GM18873 (cell line): Measurements from ENCODE around the gene PITX1.

ENCODE experiments used
- ATAC-seq: cut with Tn5 transposase; IDR thresholded peaks from one replicate; pipeline ENCODE4 v1.9.1; 2021; ENCODE audit warnings: mild to moderate bottlenecking, moderate library complexity, moderate number of reproducible peaks; ENCODE audit not compliant: unreplicated experiment, low FRiP score

PITX1 gene

DNA sequence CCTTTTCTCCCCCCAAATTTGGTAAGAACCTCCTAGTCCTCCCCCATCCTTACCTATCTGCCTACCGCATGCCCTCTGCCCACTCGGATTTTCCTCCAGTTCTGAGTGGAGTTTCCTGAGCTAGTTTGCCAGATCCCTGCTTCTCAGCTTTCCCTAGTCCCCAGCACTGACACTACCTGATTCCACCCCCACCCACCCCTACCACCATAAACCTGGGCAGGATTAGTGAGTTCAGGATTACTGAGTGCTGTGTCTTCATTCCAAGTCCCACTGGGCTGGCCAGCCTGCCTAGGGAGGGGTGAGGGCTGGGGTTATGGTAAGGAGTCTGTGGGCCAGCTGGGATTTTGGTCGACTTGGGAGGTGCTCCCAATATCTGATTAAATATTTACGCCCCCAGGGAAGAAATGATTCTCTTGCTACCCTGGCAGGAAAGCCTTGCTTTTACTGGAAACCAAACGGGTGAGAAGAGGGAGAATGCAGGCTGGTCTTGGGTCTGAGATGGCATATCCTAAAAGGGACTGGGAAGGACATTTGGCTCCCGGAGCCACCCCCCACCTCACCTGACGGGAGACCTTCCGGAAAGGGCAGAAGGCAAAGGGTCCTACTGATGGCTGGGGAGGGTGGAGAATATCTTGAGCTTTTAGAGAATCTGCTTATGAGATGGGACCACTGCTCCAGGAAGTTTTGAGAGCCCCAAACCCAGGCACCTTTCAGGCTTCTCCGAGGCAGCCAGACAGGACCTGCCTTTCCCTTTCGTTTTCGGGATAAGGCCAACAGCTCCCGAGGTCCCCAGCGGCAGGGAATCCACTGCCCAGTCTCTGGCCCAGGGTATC, 3.7 kb downstream of the PITX1 start:
- ATAC-seq: no peak

DNA sequence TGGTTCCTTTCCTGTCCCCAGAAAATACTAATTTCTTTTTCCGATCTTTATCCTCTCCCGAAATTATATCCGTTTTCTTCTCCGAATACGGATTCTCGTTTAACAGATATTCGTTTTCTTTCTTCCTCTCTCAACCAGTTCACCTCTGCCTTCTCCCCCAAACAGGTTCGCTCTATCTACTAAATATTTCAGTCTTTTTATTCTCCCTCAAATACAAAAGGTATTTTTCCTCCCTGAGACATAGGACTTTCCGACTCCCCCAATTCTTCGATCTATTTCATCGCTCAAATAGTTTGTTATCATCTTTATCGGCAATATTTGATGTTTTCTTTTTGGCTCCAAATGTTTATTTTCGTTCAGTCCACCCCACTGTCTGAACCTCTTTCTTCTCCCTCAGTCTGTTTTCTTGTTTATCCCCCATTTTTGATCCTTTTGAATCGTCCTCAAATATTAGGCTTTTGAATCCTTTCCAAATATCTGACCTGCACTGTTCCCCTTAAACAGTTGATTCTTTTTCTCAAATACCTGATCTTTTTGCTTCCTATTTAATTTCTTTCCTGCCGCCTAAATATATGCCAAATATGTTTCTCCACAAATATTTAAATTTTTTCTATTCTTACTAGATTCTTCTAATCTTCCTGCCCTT, 4.4 kb downstream of the PITX1 start:
- ATAC-seq: no peak

DNA sequence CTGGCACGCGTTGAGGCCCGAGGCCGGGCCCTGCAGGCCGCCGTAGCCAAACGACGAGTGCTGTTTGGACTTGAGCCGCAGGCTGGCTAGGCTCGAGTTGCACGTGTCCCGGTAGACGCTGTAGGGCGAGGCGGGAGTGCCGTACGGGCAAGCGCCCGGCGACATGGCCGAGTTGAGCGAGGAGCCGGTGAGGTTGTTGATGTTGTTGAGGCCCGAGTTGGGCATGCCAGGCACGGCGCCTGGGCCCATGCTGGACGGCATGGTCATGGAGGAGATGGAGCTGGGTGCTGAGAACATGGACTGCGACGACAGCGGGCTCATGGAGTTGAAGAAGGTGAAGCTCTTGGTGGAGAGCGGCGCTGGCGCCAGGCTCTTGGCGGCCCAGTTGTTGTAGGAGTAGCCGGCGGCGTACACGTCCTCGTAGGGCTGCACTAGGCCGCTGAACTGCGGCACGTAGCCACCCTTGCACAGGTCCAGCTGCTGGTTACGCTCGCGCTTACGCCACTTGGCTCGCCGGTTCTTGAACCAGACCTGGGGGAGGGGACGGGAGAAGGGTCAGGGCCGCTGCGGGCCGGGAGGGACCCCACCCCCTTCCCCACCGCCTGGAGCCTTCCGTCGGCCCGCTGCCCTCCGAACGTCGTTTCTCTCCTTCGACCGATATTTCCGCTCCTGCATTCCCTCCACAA, 5.1 kb downstream of the PITX1 start:
- no peak for ATAC-seq

DNA sequence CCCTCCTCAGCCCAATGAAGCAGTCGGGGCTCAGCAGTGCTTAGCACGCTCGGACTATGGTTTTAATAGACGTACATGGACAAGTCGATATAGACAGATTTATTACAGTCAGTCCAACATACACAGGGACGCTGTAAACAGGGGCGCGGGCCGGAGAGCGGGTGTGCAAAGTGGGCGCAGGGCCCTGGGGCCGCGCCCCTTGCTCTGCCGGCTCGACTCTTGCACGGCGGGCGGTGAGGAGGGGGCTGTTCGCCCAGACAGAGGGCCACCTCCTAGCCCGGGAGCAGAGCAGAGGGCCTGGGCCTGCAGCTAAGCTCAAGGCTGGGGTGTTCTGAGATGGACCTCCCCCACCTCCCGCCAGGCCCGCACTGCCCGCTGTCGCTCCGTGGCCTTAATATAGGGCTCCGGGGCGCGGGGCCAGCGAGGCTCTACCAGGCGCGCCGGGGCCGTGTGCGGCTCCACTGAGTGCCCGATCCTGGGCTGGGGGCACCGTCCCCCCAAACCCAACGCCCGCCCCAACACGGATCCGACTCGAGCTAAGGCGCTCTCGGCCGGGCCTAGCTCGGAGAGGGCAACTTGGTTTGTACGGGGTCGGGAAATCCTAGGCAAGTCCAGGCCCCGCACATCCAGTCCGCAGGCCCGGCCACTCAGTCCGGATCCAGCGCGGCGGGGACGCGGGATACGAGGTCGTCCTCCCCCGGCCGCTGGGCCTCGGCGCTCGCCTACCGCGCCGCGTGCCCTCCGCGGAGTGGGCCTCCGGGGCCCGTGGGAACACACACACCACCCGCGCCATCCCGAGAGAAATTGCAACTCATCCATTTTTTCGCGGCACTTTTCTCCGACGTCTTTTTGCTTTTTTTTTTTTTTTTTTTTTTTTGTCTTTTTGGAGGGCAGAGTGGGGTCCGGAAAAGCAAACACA, 6.1 kb downstream of the PITX1 start:
- ATAC-seq: no peak

DNA sequence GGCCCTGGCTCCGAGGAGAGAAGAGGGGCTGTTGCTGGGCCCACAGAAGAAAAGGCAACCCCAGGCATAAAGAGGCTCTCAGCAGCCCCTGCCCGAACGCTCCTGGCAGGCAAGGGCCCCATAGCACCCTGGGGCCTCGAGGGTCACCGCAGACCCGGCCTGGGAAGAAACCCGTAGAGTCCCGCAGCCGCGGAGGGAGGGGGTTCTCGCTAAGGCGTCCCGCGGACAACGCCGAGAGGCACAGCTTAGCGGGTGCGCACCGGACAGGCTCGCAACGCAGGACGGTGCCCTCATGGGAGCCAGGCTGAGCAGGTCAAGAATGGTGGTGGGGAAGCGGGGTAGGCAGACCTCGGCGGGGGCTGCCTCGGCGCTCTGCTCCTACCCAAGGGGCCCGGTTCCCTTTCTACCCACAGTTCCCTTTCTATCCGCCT, 6.7 kb downstream of the PITX1 start:
- no peak for ATAC-seq

DNA sequence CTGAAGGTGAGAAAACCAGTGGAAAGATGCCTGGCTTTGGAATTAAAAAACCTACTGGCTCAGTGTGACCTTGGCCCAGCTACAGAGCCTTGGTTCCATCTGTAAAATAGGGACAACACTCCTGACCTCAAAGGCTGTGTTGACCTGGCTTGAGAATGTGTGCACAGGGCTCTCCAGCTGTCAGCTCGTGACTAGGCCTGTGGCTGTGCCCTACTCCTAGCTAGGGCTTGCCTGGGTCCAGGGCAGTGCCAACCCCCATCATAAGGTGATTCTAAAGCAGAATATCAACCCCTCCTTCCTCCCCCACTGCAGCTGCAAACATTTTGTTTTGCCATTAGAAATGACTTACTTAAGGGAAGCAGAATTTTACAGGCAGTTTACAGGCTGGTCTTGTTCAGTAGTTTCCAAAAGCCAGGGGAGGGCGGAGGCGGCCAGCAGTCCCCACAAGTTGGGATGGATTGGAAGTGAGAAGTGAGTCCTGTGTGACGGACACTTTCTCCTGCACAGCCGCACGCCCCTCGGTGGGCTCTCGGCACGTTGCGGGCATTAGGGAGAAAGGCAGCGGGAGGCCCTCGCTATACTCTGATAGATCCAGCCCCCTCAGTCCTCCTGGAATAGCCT, 7.3 kb downstream of the PITX1 start:
- no peak for ATAC-seq

DNA sequence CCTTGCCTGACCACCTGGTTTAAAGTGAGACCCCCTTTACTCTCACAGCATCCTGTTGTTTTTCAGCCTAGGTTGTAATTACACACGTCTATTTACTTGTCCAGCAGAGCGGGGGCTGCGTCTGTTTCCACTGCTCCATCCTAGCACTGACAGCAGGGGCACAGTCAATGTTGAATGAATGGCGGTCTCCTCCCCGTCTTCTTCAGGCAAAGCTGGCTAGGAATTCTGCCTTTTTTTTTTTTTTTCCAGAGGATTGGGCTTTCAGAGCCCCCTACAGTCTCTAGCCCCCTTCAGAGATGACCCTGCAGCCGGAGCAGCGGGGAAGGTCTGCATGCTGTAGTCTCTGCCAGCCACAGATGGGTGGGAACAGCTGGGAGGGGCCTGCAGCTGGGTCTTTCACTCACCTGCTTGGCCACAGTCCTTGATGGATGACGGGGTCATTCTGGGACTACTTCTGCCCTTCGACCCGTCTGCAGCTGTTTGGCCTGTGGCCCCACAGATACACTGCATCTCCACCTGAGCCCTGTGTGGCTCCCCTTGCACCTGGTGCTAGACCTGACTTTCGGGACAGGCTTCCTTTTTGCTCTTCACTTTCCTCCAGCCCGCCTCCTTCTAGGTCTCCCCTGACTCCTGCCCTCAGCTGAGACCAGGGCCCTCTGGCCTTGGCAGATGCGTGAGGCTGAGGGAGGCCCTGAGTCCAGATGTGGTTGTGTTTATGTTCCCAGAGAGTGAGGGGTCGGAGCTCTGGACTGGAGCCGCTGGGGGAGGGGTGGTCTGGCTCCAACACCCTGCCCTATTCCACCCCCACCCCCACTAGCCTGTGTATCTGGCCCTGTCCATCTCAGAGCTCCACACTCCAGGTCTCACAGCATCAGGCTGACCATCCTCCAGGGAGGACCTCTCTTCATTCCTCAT, 8.0 kb downstream of the PITX1 start:
- ATAC-seq: no peak

DNA sequence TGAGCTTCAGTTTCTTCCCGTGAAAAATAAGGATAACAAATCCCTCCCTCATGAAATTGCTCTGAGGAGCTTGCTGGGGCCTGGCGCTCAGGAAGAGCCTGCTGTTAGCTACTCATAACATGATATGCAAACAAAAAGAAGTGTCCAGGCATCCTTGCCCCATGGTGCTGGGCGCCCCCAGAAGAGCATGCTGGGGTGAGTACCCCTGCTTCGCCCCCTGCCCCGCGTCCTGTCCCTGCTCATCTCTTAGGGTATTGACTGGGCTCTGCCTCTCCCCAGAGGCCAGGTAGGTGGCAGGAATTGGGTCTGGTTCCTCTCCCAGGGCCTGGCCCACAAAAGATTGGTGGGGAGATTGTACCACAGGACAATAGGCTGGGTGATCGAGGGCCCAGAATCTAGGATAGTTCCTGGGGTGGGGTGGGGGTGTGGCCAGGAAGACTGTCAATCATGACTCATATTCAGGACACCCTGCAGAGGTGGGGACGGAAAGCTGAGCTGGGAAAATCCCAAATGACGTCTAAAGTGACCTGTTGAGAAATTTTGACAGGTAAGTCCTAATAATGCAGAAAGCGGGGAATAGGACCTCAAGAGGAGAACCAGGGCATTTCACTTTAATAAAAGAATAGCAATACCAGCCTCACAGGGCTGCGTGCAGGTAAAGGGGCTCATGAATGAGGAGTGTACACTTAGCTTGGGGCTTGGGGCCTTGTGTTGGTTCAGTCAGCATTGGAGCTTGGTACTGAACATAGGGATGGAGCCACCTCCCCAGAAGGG, 8.9 kb downstream of the PITX1 start:
- no peak for ATAC-seq

DNA sequence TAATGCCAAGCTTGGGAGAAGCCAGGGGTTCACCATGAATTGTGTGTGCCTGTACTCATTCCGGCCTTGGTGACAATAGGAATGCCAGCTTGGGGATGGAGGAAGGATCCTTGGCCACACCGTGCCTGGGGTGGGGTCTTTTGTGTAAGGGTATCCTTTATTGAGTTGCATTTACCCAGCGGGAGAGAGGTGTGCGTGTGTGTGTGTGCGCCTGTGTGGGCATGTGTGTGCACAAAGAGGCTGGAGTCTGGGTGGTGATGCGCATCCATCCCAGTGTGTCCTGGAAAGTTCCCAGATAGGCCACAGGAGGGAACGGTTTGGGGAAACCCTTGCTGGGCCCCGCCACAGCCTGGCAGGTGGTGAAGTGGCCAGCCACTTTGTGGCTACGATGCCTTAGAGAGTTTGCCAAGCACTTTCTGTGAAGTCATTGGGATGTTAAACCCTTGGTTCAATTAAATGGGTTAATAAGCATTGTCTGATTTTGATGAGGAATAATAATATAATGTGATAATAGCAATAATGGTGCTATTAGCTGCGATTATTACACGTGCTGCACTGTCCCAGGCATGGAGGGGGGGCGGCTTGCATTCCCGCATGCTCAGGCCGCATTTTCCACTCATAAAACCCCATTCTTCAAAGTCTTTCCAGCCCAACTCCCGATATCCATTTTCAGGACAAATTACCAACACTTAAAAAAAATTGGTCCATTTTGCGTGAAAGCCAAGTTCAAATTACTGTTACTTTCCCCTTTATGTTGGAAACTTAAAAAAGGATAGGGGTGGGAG, 13.7 kb downstream of the PITX1 start:
- ATAC-seq: no peak

DNA sequence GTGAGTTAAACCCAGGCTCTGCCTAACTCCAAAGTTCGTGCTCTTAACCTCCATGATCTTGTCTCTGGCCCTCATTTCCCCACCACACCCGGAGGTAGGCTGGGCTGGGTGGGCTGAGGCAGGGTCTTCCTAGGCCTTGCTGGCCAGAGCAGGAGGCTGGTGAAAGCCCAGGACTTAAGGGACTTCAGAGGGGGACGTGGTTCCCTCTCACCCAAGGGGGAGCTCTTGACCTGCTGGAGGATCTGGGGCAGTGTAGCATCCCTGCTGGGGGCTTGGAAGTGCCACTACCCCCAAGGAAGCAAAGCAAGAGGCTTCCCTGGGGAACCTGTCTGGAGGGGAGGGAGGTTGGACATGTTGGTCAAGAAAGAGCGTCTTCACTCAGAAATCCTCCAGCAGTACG, 14.7 kb downstream of the PITX1 start:
- no peak for ATAC-seq

DNA sequence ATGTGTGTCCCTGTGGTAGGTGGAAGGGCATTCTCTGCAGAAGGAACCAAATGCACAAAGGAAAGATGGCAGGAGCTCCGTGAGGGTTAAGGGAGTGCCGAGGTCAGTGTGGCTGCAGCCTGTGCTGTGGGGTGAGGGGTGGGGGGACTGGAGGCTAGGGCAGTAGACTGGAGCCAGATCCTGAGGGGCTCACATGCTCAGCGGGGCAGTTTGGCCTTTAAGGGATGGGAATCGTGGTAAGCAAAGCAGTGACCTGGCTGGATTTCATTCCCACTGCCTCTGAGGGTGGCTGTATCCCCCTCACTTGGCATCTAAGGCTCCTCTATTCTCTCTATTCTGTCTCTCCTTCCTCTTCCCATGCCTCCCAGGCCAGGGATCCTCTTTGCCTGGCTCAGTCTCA, 15.6 kb downstream of the PITX1 start:
- ATAC-seq: no peak

DNA sequence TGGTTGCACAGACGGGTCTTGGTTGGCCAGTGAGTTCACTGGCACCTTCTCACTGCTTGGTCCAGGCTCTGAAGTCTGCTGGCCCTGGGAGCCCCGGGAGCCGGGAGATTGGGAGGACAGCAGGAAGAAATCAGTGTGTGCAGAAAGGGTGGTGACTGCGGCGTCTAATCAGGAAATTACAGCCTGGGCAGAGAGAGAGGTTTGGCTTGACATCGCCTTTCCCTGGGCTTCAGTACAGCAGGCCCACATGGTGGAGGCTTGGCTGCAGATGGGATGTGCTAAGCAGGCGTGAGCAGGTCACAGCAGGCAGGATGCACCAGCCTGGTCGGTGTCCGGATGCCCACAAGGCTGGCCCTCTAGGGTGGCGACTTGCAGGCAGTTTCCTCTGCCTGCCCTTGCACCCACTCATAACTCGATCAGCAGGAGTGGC, 17.2 kb downstream of the PITX1 start:
- ATAC-seq: no peak

DNA sequence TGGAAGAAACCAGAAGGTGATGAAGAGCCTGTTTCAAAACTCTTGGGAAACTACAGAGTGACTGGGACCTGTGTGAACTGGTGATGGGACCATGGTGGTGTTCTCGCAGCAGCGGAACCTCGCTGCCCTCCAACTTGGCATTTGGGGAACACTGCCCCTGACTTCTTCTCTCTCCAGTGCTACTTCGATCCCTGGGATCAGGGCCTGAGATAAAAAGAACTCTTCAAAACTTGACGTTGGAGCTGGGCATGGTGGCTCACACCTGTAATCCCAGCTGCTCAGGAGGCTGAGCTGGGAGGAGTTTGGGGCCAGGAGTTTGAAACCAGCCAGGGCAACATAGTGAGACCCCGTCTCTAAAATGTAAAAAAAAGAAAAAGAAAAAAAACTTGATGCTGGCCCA, 18.1 kb downstream of the PITX1 start:
- ATAC-seq: no peak

DNA sequence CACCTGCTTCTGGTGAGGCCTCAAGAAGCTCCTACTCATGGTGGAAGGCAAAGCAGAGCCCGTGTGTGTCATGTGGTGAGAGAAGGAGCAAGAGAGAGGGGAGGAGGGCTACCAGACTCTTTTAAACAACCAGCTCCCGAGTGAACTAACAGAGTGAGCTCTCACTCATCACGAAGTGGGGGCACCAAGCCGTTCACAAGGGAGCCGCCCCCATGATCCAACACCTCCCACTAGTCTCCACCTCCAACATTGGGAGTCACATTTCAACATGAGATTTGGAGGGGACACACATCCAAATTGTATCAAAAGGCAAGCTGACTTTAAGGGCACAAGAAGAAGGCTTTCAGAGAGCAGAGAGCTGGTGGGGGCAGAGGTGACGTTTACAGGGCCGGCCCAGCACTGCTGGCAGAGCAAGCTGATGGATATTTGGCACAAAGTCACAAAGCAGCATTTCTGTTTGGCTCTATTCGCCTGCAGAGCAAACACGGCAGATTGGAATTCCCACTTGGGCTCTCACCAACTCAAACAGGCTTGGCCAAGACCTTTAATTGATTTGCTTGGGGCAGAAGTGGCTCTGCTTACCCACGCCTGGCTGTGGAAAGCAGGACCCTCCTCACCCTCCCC, 20.0 kb downstream of the PITX1 start:
- ATAC-seq: no peak

DNA sequence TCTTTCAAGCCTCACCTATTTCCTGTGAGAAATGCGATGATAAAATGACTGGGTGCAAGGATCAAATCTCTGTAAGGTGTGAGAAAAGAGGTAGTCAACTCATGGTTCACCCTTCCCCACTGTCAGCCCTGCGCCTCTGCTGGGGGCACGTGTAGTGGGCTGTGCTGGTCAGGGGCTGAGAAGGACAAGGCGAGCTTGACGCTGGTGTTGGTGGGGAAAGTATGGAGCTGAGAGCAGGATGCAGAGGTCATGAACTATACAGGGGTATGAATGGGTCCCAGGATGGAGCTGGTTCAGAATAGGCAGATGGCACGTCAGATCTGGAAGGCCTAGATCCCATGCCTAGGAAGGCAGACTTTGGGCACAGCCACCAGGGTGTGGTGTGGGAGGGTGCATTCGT, 20.6 kb downstream of the PITX1 start:
- ATAC-seq: no peak

DNA sequence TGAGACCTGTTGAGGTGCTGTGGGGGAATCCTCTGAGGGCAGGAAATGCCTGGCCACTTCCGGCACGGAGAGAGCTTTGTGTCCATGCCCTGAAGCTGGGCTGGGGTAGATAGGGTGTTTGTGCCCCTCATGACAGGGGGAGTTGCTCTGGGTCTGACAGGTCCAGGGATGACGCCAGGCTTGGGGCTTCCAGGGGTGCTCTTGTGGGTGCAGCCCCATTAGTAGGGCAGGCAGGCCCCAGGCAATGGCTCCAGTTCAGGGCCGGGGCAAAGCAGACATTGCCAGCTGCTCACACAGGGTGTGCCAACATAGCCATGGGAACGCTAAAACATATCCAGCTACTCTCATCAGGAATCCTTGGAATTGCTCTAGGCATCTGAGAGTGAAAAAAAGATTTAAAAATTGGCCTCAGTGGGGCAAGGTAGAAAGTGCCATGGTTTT, 21.1 kb downstream of the PITX1 start:
- ATAC-seq: no peak

DNA sequence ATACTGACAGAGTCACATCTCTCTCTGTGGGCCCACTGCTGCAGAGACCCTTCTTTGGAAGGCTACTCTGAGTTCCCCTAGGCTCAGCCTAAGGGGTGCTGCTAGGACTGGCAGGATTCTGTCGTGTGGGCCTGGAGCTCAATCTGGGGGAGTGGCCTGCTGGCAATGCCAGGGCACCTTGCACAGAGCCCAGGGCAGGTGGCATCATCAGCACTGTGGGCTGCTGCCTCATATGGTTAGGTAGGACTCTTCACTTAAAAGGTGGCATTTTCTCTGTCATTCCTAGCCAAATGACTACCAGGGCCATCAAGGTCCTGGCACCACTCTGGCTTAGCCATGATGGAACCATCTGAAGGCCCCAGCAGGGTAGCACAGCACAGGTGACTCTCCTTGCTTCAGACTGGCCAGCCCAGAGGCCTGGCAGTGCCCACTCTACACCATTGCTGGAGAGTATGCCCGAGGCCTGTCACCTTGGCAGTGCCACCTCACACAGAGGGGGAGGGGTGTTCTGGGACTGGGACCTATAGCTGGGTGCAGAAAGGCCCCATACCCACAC, 21.9 kb downstream of the PITX1 start:
- no peak for ATAC-seq
